ENCODE data around the gene DDX10. TPM values are rescaled to one million over a fixed set of nuclear protein-coding genes. Genes with fewer than 3 reads are reported as not detected.

DDX10 gene
- total and polyA plus RNA-seq, 4 donors: 20.5 to 34.2 (median 24.4) TPM

- Histone ChIP-seq H3K36me3 (ENCODE audit: control insufficient read depth, insufficient read depth, low read length) (no peaks in the 10 kb centered on the region), H3K27ac (ENCODE audit: low read depth, low read length) (no peak overlapping the region), H3K4me3 (ENCODE audit: low read depth, low read length) (no peak overlapping the region), H3K4me1 (ENCODE audit: control insufficient read depth, insufficient read depth, low read length) (no peaks in the 10 kb centered on the region), H3K27me3 (ENCODE audit: control insufficient read depth, insufficient read depth, low read length) (no peaks in the 10 kb centered on the region), H3K9me3 (ENCODE audit: control insufficient read depth, insufficient read depth, low read length) (no peaks in the 10 kb centered on the region)
- no peak for DNase-seq (ENCODE audit: low read depth in 4 of 6, low spot score in 6 of 6)
- no CpG with 5 or more reads among the region's 3 CpGs for WGBS (ENCODE audit: insufficient coverage)
These were observed 159.7 kb downstream of the DDX10 start for GRCh38 chr11:108824545-108824944.

DNA sequence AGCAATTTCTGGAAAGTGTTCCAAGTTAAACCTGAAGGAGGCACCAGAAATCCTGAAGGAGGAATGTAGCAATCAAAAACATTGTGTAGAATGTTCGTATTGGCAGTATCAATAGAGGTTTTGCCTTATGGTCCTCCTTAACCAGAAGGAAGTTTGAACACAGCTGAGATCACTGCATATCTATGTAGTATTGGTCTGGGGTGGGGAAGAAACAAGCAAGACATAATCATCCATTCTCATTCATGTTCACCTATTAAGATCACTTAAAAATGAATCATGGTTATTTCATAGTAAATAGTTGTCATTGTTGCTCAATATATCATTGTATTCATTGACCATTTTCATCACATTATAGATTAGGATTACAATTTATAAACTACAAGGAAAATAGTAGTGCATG is 160.5 kb downstream of the DDX10 start:
- DNase-seq (ENCODE audit: low read depth in 4 of 6, low spot score in 6 of 6): no peak
- Histone ChIP-seq H3K9me3 (ENCODE audit: control insufficient read depth, insufficient read depth, low read length) (no peaks in the 10 kb centered on the region), H3K4me3 (ENCODE audit: low read depth, low read length) (no peak overlapping the region), H3K4me1 (ENCODE audit: control insufficient read depth, insufficient read depth, low read length) (no peaks in the 10 kb centered on the region), H3K27me3 (ENCODE audit: control insufficient read depth, insufficient read depth, low read length) (no peaks in the 10 kb centered on the region), H3K27ac (ENCODE audit: low read depth, low read length) (no peak overlapping the region), H3K36me3 (ENCODE audit: control insufficient read depth, insufficient read depth, low read length) (no peaks in the 10 kb centered on the region)
- no CpG with 5 or more reads among the region's 1 CpG for WGBS (ENCODE audit: insufficient coverage)

- no peak overlapping the region for H3K27ac ChIP-seq (ENCODE audit: low read depth, low read length)
- no peaks in the 10 kb centered on the region for H3K27me3 ChIP-seq (ENCODE audit: control insufficient read depth, insufficient read depth, low read length)
- H3K36me3 ChIP-seq (ENCODE audit: control insufficient read depth, insufficient read depth, low read length): no peaks in the 10 kb centered on the region
- DNase-seq (ENCODE audit: low read depth in 4 of 6, low spot score in 6 of 6): no peak
- H3K4me1 ChIP-seq (ENCODE audit: control insufficient read depth, insufficient read depth, low read length): no peaks in the 10 kb centered on the region
- no CpG with 5 or more reads among the region's 2 CpGs for WGBS (ENCODE audit: insufficient coverage)
- no peak overlapping the region for H3K4me3 ChIP-seq (ENCODE audit: low read depth, low read length)
- H3K9me3 ChIP-seq (ENCODE audit: control insufficient read depth, insufficient read depth, low read length): no peaks in the 10 kb centered on the region
These were observed 161.3 kb downstream of the DDX10 start for GRCh38 chr11:108826136-108826535.

GRCh38 chr11:108835624-108836023 is 170.8 kb downstream of the DDX10 start:
- no peak overlapping the region for H3K27ac ChIP-seq (ENCODE audit: low read depth, low read length)
- no peaks in the 10 kb centered on the region for H3K27me3 ChIP-seq (ENCODE audit: control insufficient read depth, insufficient read depth, low read length)
- H3K36me3 ChIP-seq (ENCODE audit: control insufficient read depth, insufficient read depth, low read length): no peaks in the 10 kb centered on the region
- no peak for DNase-seq (ENCODE audit: low read depth in 4 of 6, low spot score in 6 of 6)
- no peaks in the 10 kb centered on the region for H3K9me3 ChIP-seq (ENCODE audit: control insufficient read depth, insufficient read depth, low read length)
- 58% methylated on average over 5 of the region's 7 CpGs for WGBS (ENCODE audit: insufficient coverage)
- H3K4me3 ChIP-seq (ENCODE audit: low read depth, low read length): no peak overlapping the region
- no peaks in the 10 kb centered on the region for H3K4me1 ChIP-seq (ENCODE audit: control insufficient read depth, insufficient read depth, low read length)

GRCh38 chr11:108836541-108836940 is 171.7 kb downstream of the DDX10 start:
- Histone ChIP-seq H3K36me3 (ENCODE audit: control insufficient read depth, insufficient read depth, low read length) (no peaks in the 10 kb centered on the region), H3K27ac (ENCODE audit: low read depth, low read length) (no peak overlapping the region), H3K9me3 (ENCODE audit: control insufficient read depth, insufficient read depth, low read length) (no peaks in the 10 kb centered on the region), H3K4me1 (ENCODE audit: control insufficient read depth, insufficient read depth, low read length) (no peaks in the 10 kb centered on the region), H3K4me3 (ENCODE audit: low read depth, low read length) (no peak overlapping the region), H3K27me3 (ENCODE audit: control insufficient read depth, insufficient read depth, low read length) (no peaks in the 10 kb centered on the region)
- WGBS (ENCODE audit: insufficient coverage): 97% methylated on average over 5 of the region's 7 CpGs
- no peak for DNase-seq (ENCODE audit: low read depth in 4 of 6, low spot score in 6 of 6)

DNA sequence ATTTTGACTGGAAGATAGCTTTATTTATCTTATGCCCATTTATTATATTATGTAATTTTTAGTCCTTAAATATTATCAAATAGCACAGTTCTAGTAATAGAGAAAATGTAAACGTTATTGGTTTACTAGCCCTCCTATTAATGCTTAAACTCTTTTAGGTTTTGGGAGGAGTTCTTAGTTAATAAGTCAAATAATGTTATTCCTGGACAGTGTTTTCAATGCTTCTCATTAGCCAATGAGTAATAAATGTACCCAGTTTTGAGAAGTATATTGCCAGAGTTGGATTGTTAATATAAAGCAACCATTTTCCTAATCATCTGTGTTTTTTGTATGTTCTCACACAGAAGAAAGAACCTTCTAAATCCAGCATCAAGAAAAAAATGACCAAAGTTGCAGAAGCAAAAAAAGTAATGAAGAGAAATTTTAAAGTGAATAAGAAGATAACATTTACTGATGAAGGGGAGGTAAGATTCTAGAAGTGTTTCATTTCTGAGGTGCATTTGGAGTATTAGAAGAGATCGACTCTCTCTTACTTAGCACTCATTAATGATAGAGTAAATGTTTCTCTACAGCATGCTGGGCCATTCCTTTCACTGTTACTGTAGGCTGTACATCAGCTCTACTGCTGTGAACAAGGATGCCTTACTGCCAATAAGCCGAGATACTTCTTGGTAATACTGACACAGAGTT is 173.4 kb downstream of the DDX10 start:
- H3K4me3 ChIP-seq (ENCODE audit: low read depth, low read length): no peak overlapping the region
- H3K27me3 ChIP-seq (ENCODE audit: control insufficient read depth, insufficient read depth, low read length): no peaks in the 10 kb centered on the region
- H3K4me1 ChIP-seq (ENCODE audit: control insufficient read depth, insufficient read depth, low read length): no peaks in the 10 kb centered on the region
- no CpG with 5 or more reads among the region's 3 CpGs for WGBS (ENCODE audit: insufficient coverage)
- H3K27ac ChIP-seq (ENCODE audit: low read depth, low read length): no peak overlapping the region
- DNase-seq (ENCODE audit: low read depth in 4 of 6, low spot score in 6 of 6): peak in 1 of 6 donors; percentile 16
- H3K36me3 ChIP-seq (ENCODE audit: control insufficient read depth, insufficient read depth, low read length): no peaks in the 10 kb centered on the region
- no peaks in the 10 kb centered on the region for H3K9me3 ChIP-seq (ENCODE audit: control insufficient read depth, insufficient read depth, low read length)

DNA sequence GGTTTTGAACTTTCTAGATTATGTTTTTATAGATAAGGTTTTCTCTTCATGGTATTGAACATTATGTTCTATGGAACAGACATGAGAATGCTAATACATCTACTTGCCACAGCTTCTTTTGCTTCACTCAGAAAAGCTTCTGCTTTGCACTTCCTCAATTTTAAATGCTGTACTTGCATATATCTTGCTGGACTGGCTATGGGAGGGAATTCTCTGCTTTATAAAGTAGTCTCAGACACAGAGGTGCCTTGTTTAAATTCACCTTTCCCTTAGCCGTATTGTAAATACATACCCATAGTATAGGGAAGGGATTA is 173.9 kb downstream of the DDX10 start:
- no peak for DNase-seq (ENCODE audit: low read depth in 4 of 6, low spot score in 6 of 6)
- H3K27ac ChIP-seq (ENCODE audit: low read depth, low read length): no peak overlapping the region
- no peaks in the 10 kb centered on the region for H3K9me3 ChIP-seq (ENCODE audit: control insufficient read depth, insufficient read depth, low read length)
- H3K27me3 ChIP-seq (ENCODE audit: control insufficient read depth, insufficient read depth, low read length): no peaks in the 10 kb centered on the region
- no peak overlapping the region for H3K4me3 ChIP-seq (ENCODE audit: low read depth, low read length)
- no CpG with 5 or more reads among the region's 1 CpG for WGBS (ENCODE audit: insufficient coverage)
- no peaks in the 10 kb centered on the region for H3K4me1 ChIP-seq (ENCODE audit: control insufficient read depth, insufficient read depth, low read length)
- H3K36me3 ChIP-seq (ENCODE audit: control insufficient read depth, insufficient read depth, low read length): no peaks in the 10 kb centered on the region

DNA sequence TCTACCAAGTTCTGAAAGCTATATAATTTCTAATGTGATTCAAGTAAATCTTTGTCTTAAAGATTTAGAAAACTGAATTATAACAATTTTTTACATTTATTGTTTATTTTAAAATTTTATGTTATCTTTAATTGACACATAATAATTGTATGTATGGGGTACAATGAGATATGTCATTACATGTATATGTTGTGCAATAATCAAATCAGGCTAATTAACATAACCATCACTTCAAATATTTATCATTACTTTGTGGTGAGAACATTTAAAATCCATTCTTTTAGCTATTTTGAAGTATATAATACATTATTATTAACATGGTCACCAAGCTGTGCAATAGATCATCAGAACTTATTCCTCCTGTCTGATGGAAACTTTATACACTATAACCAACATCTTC is 181.1 kb downstream of the DDX10 start:
- H3K36me3 ChIP-seq (ENCODE audit: control insufficient read depth, insufficient read depth, low read length): no peaks in the 10 kb centered on the region

DNA sequence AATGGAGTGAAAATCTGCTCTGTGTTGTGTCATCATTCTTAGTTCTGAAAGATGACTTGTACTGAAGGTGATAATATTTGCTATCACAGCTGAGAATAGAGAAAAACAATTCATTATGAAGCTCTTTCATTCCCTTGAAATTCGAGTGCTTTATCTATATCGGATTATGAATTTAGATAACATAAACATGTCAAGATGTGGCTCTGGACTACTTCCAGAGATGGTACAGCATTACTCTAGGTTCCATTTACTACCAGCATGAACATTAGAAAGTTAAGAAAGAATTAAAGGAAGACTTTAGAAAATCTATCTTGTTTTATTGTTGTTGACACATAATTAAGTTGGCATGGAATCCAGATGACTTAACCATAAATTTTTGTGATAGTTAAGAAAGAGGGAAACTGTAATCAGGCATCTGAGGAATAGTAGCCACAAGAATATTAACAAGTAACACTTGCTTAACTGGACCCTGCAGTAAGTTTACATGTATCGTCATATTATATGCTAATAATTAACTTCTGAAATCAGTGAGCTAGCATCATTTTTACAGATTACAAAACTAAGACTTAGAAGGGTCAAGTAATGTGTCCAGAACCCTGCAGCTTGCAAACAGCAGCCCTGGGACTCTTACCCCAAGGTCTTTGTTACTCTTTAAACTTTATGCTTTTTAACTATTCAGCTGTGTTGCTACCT is 182.6 kb downstream of the DDX10 start:
- no peak overlapping the region for H3K4me3 ChIP-seq (ENCODE audit: low read depth, low read length)
- H3K27ac ChIP-seq (ENCODE audit: low read depth, low read length): no peak overlapping the region
- H3K4me1 ChIP-seq (ENCODE audit: control insufficient read depth, insufficient read depth, low read length): no peaks in the 10 kb centered on the region
- DNase-seq (ENCODE audit: low read depth in 4 of 6, low spot score in 6 of 6): peak in 1 of 6 donors; percentile 9
- no CpG with 5 or more reads among the region's 3 CpGs for WGBS (ENCODE audit: insufficient coverage)
- H3K27me3 ChIP-seq (ENCODE audit: control insufficient read depth, insufficient read depth, low read length): no peaks in the 10 kb centered on the region
- no peaks in the 10 kb centered on the region for H3K36me3 ChIP-seq (ENCODE audit: control insufficient read depth, insufficient read depth, low read length)
- no peaks in the 10 kb centered on the region for H3K9me3 ChIP-seq (ENCODE audit: control insufficient read depth, insufficient read depth, low read length)

More for the DNA sequence above, 181.1 kb downstream of the DDX10 start:
- Histone ChIP-seq H3K27ac (ENCODE audit: low read depth, low read length) (no peak overlapping the region), H3K9me3 (ENCODE audit: control insufficient read depth, insufficient read depth, low read length) (no peaks in the 10 kb centered on the region), H3K4me3 (ENCODE audit: low read depth, low read length) (no peak overlapping the region), H3K27me3 (ENCODE audit: control insufficient read depth, insufficient read depth, low read length) (no peaks in the 10 kb centered on the region), H3K4me1 (ENCODE audit: control insufficient read depth, insufficient read depth, low read length) (no peaks in the 10 kb centered on the region)
- no peak for DNase-seq (ENCODE audit: low read depth in 4 of 6, low spot score in 6 of 6)

- DNase-seq (ENCODE audit: low read depth in 4 of 6, low spot score in 6 of 6): no peak
- Histone ChIP-seq H3K9me3 (ENCODE audit: control insufficient read depth, insufficient read depth, low read length) (no peaks in the 10 kb centered on the region), H3K27me3 (ENCODE audit: control insufficient read depth, insufficient read depth, low read length) (no peaks in the 10 kb centered on the region), H3K36me3 (ENCODE audit: control insufficient read depth, insufficient read depth, low read length) (no peaks in the 10 kb centered on the region), H3K4me3 (ENCODE audit: low read depth, low read length) (no peak overlapping the region), H3K4me1 (ENCODE audit: control insufficient read depth, insufficient read depth, low read length) (no peaks in the 10 kb centered on the region), H3K27ac (ENCODE audit: low read depth, low read length) (no peak overlapping the region)
These were observed 186.9 kb downstream of the DDX10 start for GRCh38 chr11:108851781-108852180.
